Activated T-helper 17 cell treated with anti-CD3 and anti-CD28 coated beads, Interleukin-2, amount 50 U/mL, for 72 hours (primary cell): Measurements from ENCODE around the gene TDRD6. TPM values are rescaled to one million over a fixed set of nuclear protein-coding genes. Genes with fewer than 3 reads are reported as not detected.
"Not testable (repeated sequence)": the region's sequence is repeated elsewhere in the genome, so short reads cannot be mapped to it uniquely, and the experiment has no call there.

Experiments used
- ATAC-seq: fragments of 150-1000 bp; cut with Tn5 transposase; replicated peaks from 2 replicates; pipeline ENCODE4 v1.10.0; 2021; ENCODE audit warnings: mild to moderate bottlenecking, moderate library complexity
- H3K27ac Mint-ChIP-seq: one replicate; pipeline ENCODE4 v1.8.0; 2022; ENCODE audit warnings: mixed read lengths
- H3K27me3 Mint-ChIP-seq: one replicate; pipeline ENCODE4 v1.8.0; 2022; ENCODE audit warnings: mixed read lengths
- H3K36me3 Mint-ChIP-seq: one replicate; pipeline ENCODE4 v1.8.0; 2022; ENCODE audit warnings: low read depth, mild to moderate bottlenecking, mixed read lengths
- H3K4me1 Mint-ChIP-seq: one replicate; pipeline ENCODE4 v1.8.0; 2022; ENCODE audit warnings: mixed read lengths
- H3K4me3 Mint-ChIP-seq: one replicate; pipeline ENCODE4 v1.8.0; 2022; ENCODE audit warnings: mild to moderate bottlenecking, mixed read lengths
- H3K9me3 Mint-ChIP-seq: one replicate; pipeline ENCODE4 v1.8.0; 2022; ENCODE audit warnings: mixed read lengths
- total RNA-seq, 2 donors: library from RNA; stranded (reverse); gene quantifications; one replicate each; pipeline ENCODE4 v1.2.3, GENCODE V29; 2022

The TDRD6 gene
- total RNA-seq, 2 donors from 2014 or later: not detected

- no peaks in the 10 kb centered on the region for H3K36me3 Mint-ChIP-seq
- no peaks in the 10 kb centered on the region for H3K9me3 Mint-ChIP-seq
- no peak overlapping the region for H3K27ac Mint-ChIP-seq
- peaks cover 24% of the 10 kb centered on the region for H3K27me3 Mint-ChIP-seq
- no peaks in the 10 kb centered on the region for H3K4me1 Mint-ChIP-seq
- no peak for ATAC-seq
- H3K4me3 Mint-ChIP-seq: no peak overlapping the region
Measured at GRCh38 chr6:46711491-46711890, 23.8 kb downstream of the TDRD6 start.

- no peak overlapping the region for H3K4me3 Mint-ChIP-seq
- H3K9me3 Mint-ChIP-seq: no peaks in the 10 kb centered on the region
- peaks cover 5% of the 10 kb centered on the region for H3K4me1 Mint-ChIP-seq
- no peaks in the 10 kb centered on the region for H3K36me3 Mint-ChIP-seq
- H3K27me3 Mint-ChIP-seq: peaks cover 25% of the 10 kb centered on the region
- H3K27ac Mint-ChIP-seq: no peak overlapping the region
- ATAC-seq: no peak
Measured at GRCh38 chr6:46715141-46715540, 27.5 kb downstream of the TDRD6 start.

DNA sequence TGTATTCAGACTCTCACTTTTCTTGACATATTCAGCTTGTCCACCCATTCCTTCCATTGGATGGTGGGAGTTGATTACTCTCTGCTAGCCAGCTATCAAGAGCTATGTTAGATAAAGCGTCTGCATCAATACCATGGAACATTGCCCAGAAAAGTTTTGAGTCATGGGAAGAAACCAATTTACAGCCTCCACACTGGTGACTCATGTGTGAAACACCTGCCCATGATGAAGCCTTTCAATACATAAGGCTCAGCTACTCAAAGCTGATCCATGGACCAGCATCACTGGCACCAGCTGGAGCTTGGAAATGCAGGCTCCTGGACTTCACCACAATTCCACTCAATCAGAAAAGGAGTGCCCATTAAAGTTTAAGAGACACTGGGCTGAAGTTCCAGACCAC, 31.4 kb downstream of the TDRD6 start:
- ATAC-seq: peak; percentile 89
- H3K4me3 Mint-ChIP-seq: no peak overlapping the region
- no peaks in the 10 kb centered on the region for H3K9me3 Mint-ChIP-seq
- no peak overlapping the region for H3K27ac Mint-ChIP-seq
- no peaks in the 10 kb centered on the region for H3K36me3 Mint-ChIP-seq
- H3K4me1 Mint-ChIP-seq: peaks cover 5% of the 10 kb centered on the region
- peaks cover 31% of the 10 kb centered on the region for H3K27me3 Mint-ChIP-seq

- ATAC-seq: no peak
- Mint-ChIP-seq H3K27ac (no peak overlapping the region), H3K4me3 (no peak overlapping the region), H3K36me3 (no peaks in the 10 kb centered on the region), H3K4me1 (peaks cover 5% of the 10 kb centered on the region), H3K27me3 (peaks cover 40% of the 10 kb centered on the region), H3K9me3 (no peaks in the 10 kb centered on the region)
Measured at GRCh38 chr6:46720401-46720800, 32.7 kb downstream of the TDRD6 start.

GRCh38 chr6:46729787-46730326, 42.2 kb downstream of the TDRD6 start:
- Mint-ChIP-seq H3K4me1 (no peaks in the 10 kb centered on the region), H3K9me3 (no peaks in the 10 kb centered on the region), H3K27ac (no peak overlapping the region), H3K36me3 (no peaks in the 10 kb centered on the region), H3K4me3 (no peak overlapping the region), H3K27me3 (peaks cover 55% of the 10 kb centered on the region)
- ATAC-seq: no peak

- Mint-ChIP-seq H3K27me3 (peaks cover 60% of the 10 kb centered on the region), H3K9me3 (no peaks in the 10 kb centered on the region), H3K4me3 (no peak overlapping the region), H3K36me3 (no peaks in the 10 kb centered on the region), H3K27ac (no peak overlapping the region), H3K4me1 (no peaks in the 10 kb centered on the region)
- no peak for ATAC-seq
Measured at GRCh38 chr6:46730921-46731461, 43.3 kb downstream of the TDRD6 start.

GRCh38 chr6:46733341-46733801, 45.7 kb downstream of the TDRD6 start:
- H3K27me3 Mint-ChIP-seq: peaks cover 73% of the 10 kb centered on the region
- no peak overlapping the region for H3K27ac Mint-ChIP-seq
- H3K4me1 Mint-ChIP-seq: no peaks in the 10 kb centered on the region
- no peak overlapping the region for H3K4me3 Mint-ChIP-seq
- no peaks in the 10 kb centered on the region for H3K36me3 Mint-ChIP-seq
- ATAC-seq: no peak
- H3K9me3 Mint-ChIP-seq: no peaks in the 10 kb centered on the region

DNA sequence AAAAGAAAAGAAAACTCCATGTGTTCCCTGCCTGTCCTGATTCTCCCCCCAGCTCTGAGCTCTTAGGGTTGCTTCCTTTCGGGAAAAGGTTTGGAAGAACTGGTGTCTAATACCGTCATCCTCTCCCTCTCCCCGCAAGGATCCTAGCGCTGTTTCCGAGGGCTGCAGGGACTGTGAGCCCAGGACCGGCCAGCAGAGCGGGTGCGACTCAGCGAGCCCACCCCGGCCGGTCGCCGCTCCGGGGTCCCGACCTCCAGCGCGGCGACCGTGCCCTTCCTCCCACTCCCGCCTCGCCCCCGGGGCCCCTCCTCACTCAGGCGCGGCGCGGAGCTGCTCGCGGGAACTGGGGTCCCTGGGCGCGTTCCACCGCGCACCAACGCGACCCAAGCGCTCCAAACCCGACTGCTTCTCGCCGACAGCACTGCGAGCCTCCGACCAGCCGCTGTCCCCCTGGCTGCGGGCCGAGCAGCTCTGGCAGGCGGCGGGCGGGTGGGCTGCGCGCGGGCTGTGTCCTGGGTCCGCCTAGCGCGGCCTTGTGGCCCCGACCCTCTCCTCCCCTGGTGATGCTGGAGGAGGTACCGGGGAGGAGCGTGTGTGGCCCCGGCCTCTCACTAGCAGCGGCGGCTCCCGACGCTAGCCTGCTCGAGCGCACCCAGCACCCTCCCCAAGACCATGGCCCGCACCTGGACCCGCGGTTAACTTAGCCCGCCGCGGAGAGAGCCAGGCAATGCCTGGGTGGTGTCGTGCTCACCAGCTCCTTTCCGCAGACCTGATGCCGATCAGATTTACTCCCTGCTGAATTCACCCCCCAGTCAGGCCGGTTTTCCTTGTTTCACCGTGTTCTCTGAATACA, 47.4 kb downstream of the TDRD6 start, which contains the start of gene PLA2G7:
Gene PLA2G7 (minus strand): TSS at position 509 of the 853 bp plus-strand sequence. CDS start 12,484 bp downstream, outside the sequence.
- H3K27me3 Mint-ChIP-seq: peaks cover 70% of the 10 kb centered on the region
- H3K36me3 Mint-ChIP-seq: no peaks in the 10 kb centered on the region
- no peak for ATAC-seq
- no peaks in the 10 kb centered on the region for H3K9me3 Mint-ChIP-seq
- H3K4me1 Mint-ChIP-seq: no peaks in the 10 kb centered on the region
- H3K4me3 Mint-ChIP-seq: peak within 1 kb of the TSS; percentile 22
- no peak within 1 kb of the TSS for H3K27ac Mint-ChIP-seq

DNA sequence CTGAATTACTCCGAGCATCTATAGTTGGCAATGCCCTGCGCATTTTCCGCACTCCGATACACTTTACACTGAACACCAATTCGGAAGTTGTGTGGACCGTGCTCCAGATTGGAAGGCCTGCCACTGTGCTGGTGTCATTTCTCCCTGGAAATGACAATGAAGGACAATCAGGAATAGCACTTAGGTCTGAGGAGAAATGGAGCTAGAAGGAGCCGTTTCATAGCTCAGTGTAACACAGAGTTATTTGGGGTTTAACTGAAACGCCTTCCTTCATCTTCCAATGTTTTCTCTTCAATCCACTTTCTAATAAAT, 48.0 kb downstream of the TDRD6 start:
- no peak for ATAC-seq
- peaks cover 67% of the 10 kb centered on the region for H3K27me3 Mint-ChIP-seq
- H3K27ac Mint-ChIP-seq: no peak overlapping the region
- H3K4me1 Mint-ChIP-seq: no peaks in the 10 kb centered on the region
- no peak overlapping the region for H3K4me3 Mint-ChIP-seq
- H3K9me3 Mint-ChIP-seq: no peaks in the 10 kb centered on the region
- H3K36me3 Mint-ChIP-seq: no peaks in the 10 kb centered on the region

DNA sequence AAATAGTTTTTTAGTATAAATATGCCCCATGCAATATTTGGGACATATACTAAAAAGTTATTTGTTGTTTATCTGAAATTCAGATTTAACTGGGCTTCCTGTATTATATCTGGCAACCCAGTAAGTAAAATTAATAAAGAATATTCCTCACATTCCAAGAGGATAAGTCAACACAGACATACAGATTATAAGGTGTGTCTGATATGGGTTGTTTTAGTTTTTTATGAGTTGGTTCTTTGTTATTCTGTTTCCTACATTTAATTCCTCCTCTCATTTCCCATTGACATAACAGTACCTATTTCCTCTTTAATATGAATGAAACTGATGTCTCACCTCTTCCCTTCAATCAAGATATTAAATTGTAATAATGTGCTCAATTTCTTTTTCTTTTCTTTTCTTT, 49.2 kb downstream of the TDRD6 start:
- no peaks in the 10 kb centered on the region for H3K9me3 Mint-ChIP-seq
- H3K27me3 Mint-ChIP-seq: peaks cover 58% of the 10 kb centered on the region
- H3K36me3 Mint-ChIP-seq: no peaks in the 10 kb centered on the region
- no peaks in the 10 kb centered on the region for H3K4me1 Mint-ChIP-seq
- no peak overlapping the region for H3K27ac Mint-ChIP-seq
- H3K4me3 Mint-ChIP-seq: no peak overlapping the region
- ATAC-seq: no peak

GRCh38 chr6:46741482-46741881, 53.8 kb downstream of the TDRD6 start:
- Mint-ChIP-seq H3K36me3 (no peaks in the 10 kb centered on the region), H3K27me3 (peaks cover 35% of the 10 kb centered on the region), H3K4me1 (no peaks in the 10 kb centered on the region), H3K27ac (no peak overlapping the region), H3K9me3 (no peaks in the 10 kb centered on the region), H3K4me3 (no peak overlapping the region)
- no peak for ATAC-seq

DNA sequence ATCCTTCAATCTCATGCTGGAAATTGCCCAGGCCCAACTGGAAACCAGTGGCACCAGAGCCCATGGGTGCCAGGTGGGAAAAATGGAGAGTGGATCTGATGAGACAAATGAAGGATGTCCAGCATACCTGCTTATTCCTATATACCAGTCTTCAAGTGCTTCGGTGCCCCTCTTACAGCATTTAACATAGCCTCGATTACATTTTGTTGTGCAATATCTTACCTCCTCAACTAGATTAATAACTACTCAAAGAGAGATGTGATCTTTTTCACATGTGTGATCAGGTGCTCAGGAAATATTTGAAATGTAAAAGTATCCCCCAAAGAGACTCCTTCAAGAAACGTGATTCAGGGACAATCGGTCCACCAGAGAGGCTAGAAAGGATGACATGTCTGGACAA, 54.2 kb downstream of the TDRD6 start:
- Mint-ChIP-seq H3K4me1 (no peaks in the 10 kb centered on the region), H3K27me3 (peaks cover 33% of the 10 kb centered on the region), H3K9me3 (no peaks in the 10 kb centered on the region), H3K36me3 (no peaks in the 10 kb centered on the region), H3K27ac (no peak overlapping the region), H3K4me3 (no peak overlapping the region)
- ATAC-seq: no peak

DNA sequence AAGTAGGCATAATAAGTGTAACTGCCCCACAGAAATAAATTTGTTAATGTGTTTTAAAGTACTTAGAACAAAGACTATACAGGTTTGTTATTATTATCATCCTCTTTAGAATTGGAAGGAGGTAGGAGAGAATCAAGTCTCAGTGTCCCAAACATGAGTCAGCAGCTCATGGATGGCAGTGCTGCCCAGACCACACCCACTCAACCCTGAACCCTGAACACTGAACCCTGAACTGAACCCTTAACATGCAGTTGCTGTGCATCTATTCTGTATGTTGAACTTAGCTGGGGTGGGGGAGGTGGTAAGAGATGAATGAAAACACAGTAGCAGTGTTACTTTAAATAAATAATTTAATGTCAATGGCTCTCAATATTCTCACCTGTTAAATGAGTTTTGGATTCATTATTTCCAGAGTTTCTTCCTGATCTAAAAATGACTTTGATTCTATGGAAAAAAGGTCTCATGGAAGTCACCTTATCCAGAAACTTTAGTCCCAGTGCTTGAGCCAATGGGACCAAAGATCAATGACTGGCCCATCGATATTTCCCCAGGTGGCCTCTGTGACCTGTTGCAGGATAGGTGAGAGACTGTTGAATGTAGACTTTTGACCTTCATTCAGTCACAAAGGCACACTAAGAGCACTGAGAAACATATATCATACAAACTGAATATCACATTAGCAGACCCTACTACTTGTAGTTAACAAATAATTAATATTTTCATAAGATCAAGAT, 55.9 kb downstream of the TDRD6 start:
- Mint-ChIP-seq H3K9me3 (no peaks in the 10 kb centered on the region), H3K27me3 (peaks cover 17% of the 10 kb centered on the region), H3K4me1 (no peaks in the 10 kb centered on the region), H3K4me3 (no peak overlapping the region), H3K36me3 (no peaks in the 10 kb centered on the region), H3K27ac (no peak overlapping the region)
- ATAC-seq: no peak

- not testable (repeated sequence) for H3K4me3 Mint-ChIP-seq, H3K27ac Mint-ChIP-seq, ATAC-seq, H3K4me1 Mint-ChIP-seq, H3K9me3 Mint-ChIP-seq, H3K36me3 Mint-ChIP-seq
- H3K27me3 Mint-ChIP-seq: peaks cover 17% of the 10 kb centered on the region
Measured at GRCh38 chr6:46744159-46744725, 56.6 kb downstream of the TDRD6 start.
